ENCODE measurements around the gene HSBP1L1.
"Not testable (repeated sequence)": the region's sequence is repeated elsewhere in the genome, so short reads cannot be mapped to it uniquely, and the experiment has no call there.

DNA sequence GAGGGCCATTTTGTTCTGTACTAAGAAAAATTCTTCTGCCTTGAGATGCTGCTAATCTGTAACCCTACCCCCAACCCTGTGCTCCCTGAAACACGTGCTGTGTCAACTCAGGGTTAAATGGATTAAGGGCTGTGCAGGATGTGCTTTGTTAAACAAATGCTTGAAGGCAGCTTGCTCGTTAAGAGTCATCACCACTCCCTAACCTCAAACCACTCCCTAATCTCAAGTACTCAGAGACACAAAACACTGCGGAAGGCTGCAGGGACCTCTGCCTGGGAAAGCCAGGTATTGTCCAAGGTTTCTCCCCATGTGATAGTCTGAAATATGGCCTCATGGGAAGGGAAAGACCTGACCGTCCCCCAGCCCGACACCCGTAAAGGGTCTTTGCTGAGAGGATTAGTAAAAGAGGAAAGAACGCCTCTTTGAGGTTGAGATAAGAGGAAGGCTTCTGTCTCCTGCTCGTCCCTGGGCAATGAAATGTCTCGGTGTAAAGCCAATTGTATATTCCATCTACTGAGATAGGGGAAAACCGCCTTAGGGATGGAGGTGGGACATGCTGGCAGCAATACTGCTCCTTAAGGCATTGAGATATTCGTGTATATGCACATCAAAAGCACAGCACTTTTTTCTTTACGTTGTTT is 4.2 kb upstream of the HSBP1L1 start:
- TF ChIP-seq, protein P1, sequence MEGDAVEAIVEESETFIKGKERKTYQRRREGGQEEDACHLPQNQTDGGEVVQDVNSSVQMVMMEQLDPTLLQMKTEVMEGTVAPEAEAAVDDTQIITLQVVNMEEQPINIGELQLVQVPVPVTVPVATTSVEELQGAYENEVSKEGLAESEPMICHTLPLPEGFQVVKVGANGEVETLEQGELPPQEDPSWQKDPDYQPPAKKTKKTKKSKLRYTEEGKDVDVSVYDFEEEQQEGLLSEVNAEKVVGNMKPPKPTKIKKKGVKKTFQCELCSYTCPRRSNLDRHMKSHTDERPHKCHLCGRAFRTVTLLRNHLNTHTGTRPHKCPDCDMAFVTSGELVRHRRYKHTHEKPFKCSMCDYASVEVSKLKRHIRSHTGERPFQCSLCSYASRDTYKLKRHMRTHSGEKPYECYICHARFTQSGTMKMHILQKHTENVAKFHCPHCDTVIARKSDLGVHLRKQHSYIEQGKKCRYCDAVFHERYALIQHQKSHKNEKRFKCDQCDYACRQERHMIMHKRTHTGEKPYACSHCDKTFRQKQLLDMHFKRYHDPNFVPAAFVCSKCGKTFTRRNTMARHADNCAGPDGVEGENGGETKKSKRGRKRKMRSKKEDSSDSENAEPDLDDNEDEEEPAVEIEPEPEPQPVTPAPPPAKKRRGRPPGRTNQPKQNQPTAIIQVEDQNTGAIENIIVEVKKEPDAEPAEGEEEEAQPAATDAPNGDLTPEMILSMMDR (IDR thresholded peaks at IDR 0.05; ENCODE audit: insufficient read depth, low read depth, low read length), result not testable (repeated sequence)
- not testable (repeated sequence) for TF ChIP-seq EZH2 (IDR thresholded peaks at IDR 0.05; ENCODE audit: insufficient read depth, low read length)
